ENCODE results near the gene MOGAT1. TPM values are rescaled to one million over a fixed set of nuclear protein-coding genes. Genes with fewer than 3 reads are reported as not detected.

MOGAT1 gene
- total and polyA plus RNA-seq, 2 of the 13 experiments (the other 11 are each of a cell fraction or from before 2014, with no cell fraction given) = 0.98 to 4.3 TPM

- peak; percentile 75 for TF ChIP-seq PRDM10 (CRISPR knock-in tag; IDR thresholded peaks at IDR 0.05; ENCODE audit: low read depth)
- peak; percentile 70 for TF ChIP-seq AFF4 (CRISPR knock-in tag; IDR thresholded peaks at IDR 0.05)
- peak; percentile 88 for TF ChIP-seq ZFX (CRISPR knock-in tag; IDR thresholded peaks at IDR 0.05; ENCODE audit: low read depth)
- peak; percentile 58; the same call in 1 of the 2 replicates for TF ChIP-seq NR2F6 (IDR thresholded peaks at IDR 0.05)
- TF ChIP-seq NR2F6 (CRISPR knock-in tag; IDR thresholded peaks at IDR 0.05) = peak; percentile 52
- TF ChIP-seq ZNF816 (CRISPR knock-in tag; IDR thresholded peaks at IDR 0.05; ENCODE audit: borderline replicate concordance) = peak; percentile 41; the same call in 1 of the 2 replicates
- TF ChIP-seq ZNF740 (CRISPR knock-in tag; IDR thresholded peaks at IDR 0.05) = peak; percentile 67; the same call in 1 of the 2 replicates
- no peak for TF ChIP-seq RFXANK (CRISPR knock-in tag; IDR thresholded peaks at IDR 0.05)
- TF ChIP-seq, protein P1, sequence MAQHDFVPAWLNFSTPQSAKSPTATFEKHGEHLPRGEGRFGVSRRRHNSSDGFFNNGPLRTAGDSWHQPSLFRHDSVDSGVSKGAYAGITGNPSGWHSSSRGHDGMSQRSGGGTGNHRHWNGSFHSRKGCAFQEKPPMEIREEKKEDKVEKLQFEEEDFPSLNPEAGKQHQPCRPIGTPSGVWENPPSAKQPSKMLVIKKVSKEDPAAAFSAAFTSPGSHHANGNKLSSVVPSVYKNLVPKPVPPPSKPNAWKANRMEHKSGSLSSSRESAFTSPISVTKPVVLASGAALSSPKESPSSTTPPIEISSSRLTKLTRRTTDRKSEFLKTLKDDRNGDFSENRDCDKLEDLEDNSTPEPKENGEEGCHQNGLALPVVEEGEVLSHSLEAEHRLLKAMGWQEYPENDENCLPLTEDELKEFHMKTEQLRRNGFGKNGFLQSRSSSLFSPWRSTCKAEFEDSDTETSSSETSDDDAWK (CRISPR knock-in tag; IDR thresholded peaks at IDR 0.05) = no peak
- no peak for TF ChIP-seq SMAD1 (CRISPR knock-in tag; IDR thresholded peaks at IDR 0.05; ENCODE audit: borderline replicate concordance, low read depth)
- TF ChIP-seq CC2D1A (CRISPR knock-in tag; IDR thresholded peaks at IDR 0.05) = peak; percentile 80; the same call in 1 of the 2 replicates
- TF ChIP-seq ARID3A (IDR thresholded peaks at IDR 0.05; ENCODE audit: low read depth, low read length) = no peak
- peak; percentile 29; the same call in 1 of the 2 replicates for TF ChIP-seq FOXJ3 (CRISPR knock-in tag; IDR thresholded peaks at IDR 0.05; ENCODE audit: borderline replicate concordance)
- TF ChIP-seq MLLT10 (CRISPR knock-in tag; IDR thresholded peaks at IDR 0.05) = no peak
- peak; percentile 73; the same call in 1 of the 2 replicates for TF ChIP-seq HOXD1 (CRISPR knock-in tag; IDR thresholded peaks at IDR 0.05)
- TF ChIP-seq ZNF709 (CRISPR knock-in tag; IDR thresholded peaks at IDR 0.05) = peak; percentile 99
These were observed at the start of gene MOGAT1 (continued) for GRCh38 chr2:222671259-222672067.

All from HepG2 (cell line).